Endothelial cell (in vitro differentiated cells): ENCODE measurements around the gene BACE1. TPM values are rescaled to one million over a fixed set of nuclear protein-coding genes. Genes with fewer than 3 reads are reported as not detected.

Experiments used
- DNase-seq: peaks from one replicate; pipeline ENCODE4 v3.0.0; 2021; ENCODE audit warnings: low spot score
- H3K27ac Mint-ChIP-seq: one replicate; pipeline ENCODE4 v1.8.0; 2021; ENCODE audit warnings: mixed read lengths, inconsistent platforms; ENCODE audit not compliant: unreplicated experiment
- H3K27me3 Mint-ChIP-seq: one replicate; pipeline ENCODE4 v1.8.0; 2021; ENCODE audit warnings: mild to moderate bottlenecking, moderate library complexity, mixed read lengths, inconsistent platforms; ENCODE audit not compliant: unreplicated experiment
- H3K36me3 Mint-ChIP-seq: one replicate; pipeline ENCODE4 v1.8.0; 2021; ENCODE audit warnings: mild to moderate bottlenecking, low read depth, mixed read lengths, inconsistent platforms; ENCODE audit not compliant: unreplicated experiment
- H3K4me1 Mint-ChIP-seq: one replicate; pipeline ENCODE4 v1.8.0; 2021; ENCODE audit warnings: mild to moderate bottlenecking, mixed read lengths, inconsistent platforms; ENCODE audit not compliant: unreplicated experiment
- H3K4me3 Mint-ChIP-seq: one replicate; pipeline ENCODE4 v1.8.0; 2021; ENCODE audit warnings: mild to moderate bottlenecking, mixed read lengths, inconsistent platforms; ENCODE audit not compliant: unreplicated experiment
- H3K9me3 Mint-ChIP-seq: one replicate; pipeline ENCODE4 v1.8.0; 2021; ENCODE audit warnings: mixed read lengths, inconsistent platforms; ENCODE audit not compliant: unreplicated experiment
- CTCF ChIP-seq: fragments of 200-600 bp; sonication (generic); IDR thresholded peaks from one replicate; pipeline ENCODE4 v1.5.0; 2021; ENCODE audit warnings: antibody characterized with exemption; ENCODE audit not compliant: unreplicated experiment
- total RNA-seq: library from RNA; stranded (reverse); fragmentation: NEBNext Ultra II Directional; extraction: Animal tissue kit (Norgen Biotek cat#: 25700); gene quantifications from one replicate; pipeline ENCODE4 v1.2.1, GENCODE V29; 2021; ENCODE audit not compliant: unreplicated experiment

The BACE1 gene
- total RNA-seq, 1 donor from 2014 or later: 28.4 TPM

- Mint-ChIP-seq H3K36me3 (no peaks in the 10 kb centered on the region), H3K27ac (no peak overlapping the region), H3K27me3 (peaks cover 3% of the 10 kb centered on the region), H3K4me1 (peaks cover 11% of the 10 kb centered on the region), H3K9me3 (no peaks in the 10 kb centered on the region), H3K4me3 (no peak overlapping the region)
- DNase-seq: no peak
- no peak for TF ChIP-seq CTCF
Measured at GRCh38 chr11:117318738-117319137, 2.7 kb upstream of the BACE1 start.

GRCh38 chr11:117315285-117316196 is 515 bp downstream of the BACE1 start:
- no peaks in the 10 kb centered on the region for H3K36me3 Mint-ChIP-seq
- no peak overlapping the region for H3K27ac Mint-ChIP-seq
- no peak for DNase-seq
- TF ChIP-seq CTCF: no peak
- peaks cover 6% of the 10 kb centered on the region for H3K27me3 Mint-ChIP-seq
- H3K9me3 Mint-ChIP-seq: no peaks in the 10 kb centered on the region
- peaks cover 11% of the 10 kb centered on the region for H3K4me1 Mint-ChIP-seq
- H3K4me3 Mint-ChIP-seq: peak overlapping the region; percentile 93

GRCh38 chr11:117314840-117315239 is 1.2 kb downstream of the BACE1 start:
- Mint-ChIP-seq H3K4me3 (peak overlapping the region; percentile 85), H3K27me3 (peaks cover 6% of the 10 kb centered on the region), H3K27ac (no peak overlapping the region), H3K36me3 (no peaks in the 10 kb centered on the region), H3K4me1 (peaks cover 11% of the 10 kb centered on the region), H3K9me3 (no peaks in the 10 kb centered on the region)
- DNase-seq: no peak
- TF ChIP-seq CTCF: no peak

- no peak for DNase-seq
- Mint-ChIP-seq H3K4me3 (peak overlapping the region; percentile 85), H3K27ac (no peak overlapping the region)
Measured at GRCh38 chr11:117313828-117314768, 2.0 kb downstream of the BACE1 start.

More at GRCh38 chr11:117313828-117314768, 2.0 kb downstream of the BACE1 start:
- no peaks in the 10 kb centered on the region for H3K36me3 Mint-ChIP-seq
- H3K4me1 Mint-ChIP-seq: peaks cover 11% of the 10 kb centered on the region
- TF ChIP-seq CTCF: no peak
- peaks cover 6% of the 10 kb centered on the region for H3K27me3 Mint-ChIP-seq
- no peaks in the 10 kb centered on the region for H3K9me3 Mint-ChIP-seq
